ENCODE data around the gene SYT17.

Gene SYT17

GRCh38 chr16:19210968-19211367 is 42.9 kb downstream of the SYT17 start:
- Histone ChIP-seq H3K9me3 (ENCODE audit: control insufficient read depth in 5 of 5, low read length in 5 of 5) (peaks cover 0 to 7% (median 0%) of the 10 kb centered on the region in 5 donors), H3K9ac (ENCODE audit: low read length in 5 of 5) (no peak overlapping the region), H3K36me3 (ENCODE audit: control insufficient read depth in 5 of 5, insufficient read depth in 5 of 5, low read length in 5 of 5) (no peaks in the 10 kb centered on the region), H3K27ac (ENCODE audit: low read depth, low read length) (no peak overlapping the region), H3K4me1 (ENCODE audit: control insufficient read depth in 5 of 5, insufficient read depth in 5 of 5, low read length in 5 of 5) (peaks cover 0 to 7% (median 0%) of the 10 kb centered on the region in 5 donors), H3K4me3 (ENCODE audit: low read depth in 1 of 5, low read length in 5 of 5) (no peak overlapping the region), H3K27me3 (ENCODE audit: control insufficient read depth in 5 of 5, insufficient read depth in 4 of 5, low read length in 5 of 5) (no peaks in the 10 kb centered on the region)

GRCh38 chr16:19212059-19212458 is 44.0 kb downstream of the SYT17 start:
- H3K27me3 ChIP-seq (ENCODE audit: control insufficient read depth in 5 of 5, insufficient read depth in 4 of 5, low read length in 5 of 5), result no peaks in the 10 kb centered on the region
- H3K9me3 ChIP-seq (ENCODE audit: control insufficient read depth in 5 of 5, low read length in 5 of 5), result peaks cover 0 to 7% (median 0%) of the 10 kb centered on the region in 5 donors
- H3K9ac ChIP-seq (ENCODE audit: low read length in 5 of 5), result no peak overlapping the region
- H3K36me3 ChIP-seq (ENCODE audit: control insufficient read depth in 5 of 5, insufficient read depth in 5 of 5, low read length in 5 of 5), result no peaks in the 10 kb centered on the region
- peaks cover 0 to 7% (median 0%) of the 10 kb centered on the region in 5 donors for H3K4me1 ChIP-seq (ENCODE audit: control insufficient read depth in 5 of 5, insufficient read depth in 5 of 5, low read length in 5 of 5)
- no peak overlapping the region for H3K4me3 ChIP-seq (ENCODE audit: low read depth in 1 of 5, low read length in 5 of 5)
- H3K27ac ChIP-seq (ENCODE audit: low read depth, low read length), result no peak overlapping the region

- Histone ChIP-seq H3K9me3 (ENCODE audit: control insufficient read depth in 5 of 5, low read length in 5 of 5) (peaks cover 0 to 7% (median 0%) of the 10 kb centered on the region in 5 donors), H3K4me1 (ENCODE audit: control insufficient read depth in 5 of 5, insufficient read depth in 5 of 5, low read length in 5 of 5) (peaks cover 0 to 7% (median 0%) of the 10 kb centered on the region in 5 donors), H3K9ac (ENCODE audit: low read length in 5 of 5) (no peak overlapping the region), H3K27ac (ENCODE audit: low read depth, low read length) (no peak overlapping the region), H3K27me3 (ENCODE audit: control insufficient read depth in 5 of 5, insufficient read depth in 4 of 5, low read length in 5 of 5) (no peaks in the 10 kb centered on the region), H3K4me3 (ENCODE audit: low read depth in 1 of 5, low read length in 5 of 5) (no peak overlapping the region), H3K36me3 (ENCODE audit: control insufficient read depth in 5 of 5, insufficient read depth in 5 of 5, low read length in 5 of 5) (no peaks in the 10 kb centered on the region)
Observed at GRCh38 chr16:19213885-19214284, 45.8 kb downstream of the SYT17 start.

GRCh38 chr16:19215705-19216104 is 47.7 kb downstream of the SYT17 start:
- Histone ChIP-seq H3K27me3 (ENCODE audit: control insufficient read depth in 5 of 5, insufficient read depth in 4 of 5, low read length in 5 of 5) (no peaks in the 10 kb centered on the region), H3K27ac (ENCODE audit: low read depth, low read length) (no peak overlapping the region), H3K9me3 (ENCODE audit: control insufficient read depth in 5 of 5, low read length in 5 of 5) (peaks cover 0 to 7% (median 0%) of the 10 kb centered on the region in 5 donors), H3K4me1 (ENCODE audit: control insufficient read depth in 5 of 5, insufficient read depth in 5 of 5, low read length in 5 of 5) (peaks cover 0 to 7% (median 0%) of the 10 kb centered on the region in 5 donors), H3K4me3 (ENCODE audit: low read depth in 1 of 5, low read length in 5 of 5) (no peak overlapping the region), H3K36me3 (ENCODE audit: control insufficient read depth in 5 of 5, insufficient read depth in 5 of 5, low read length in 5 of 5) (no peaks in the 10 kb centered on the region), H3K9ac (ENCODE audit: low read length in 5 of 5) (no peak overlapping the region)

- Histone ChIP-seq H3K27me3 (ENCODE audit: control insufficient read depth in 5 of 5, insufficient read depth in 4 of 5, low read length in 5 of 5) (no peaks in the 10 kb centered on the region), H3K36me3 (ENCODE audit: control insufficient read depth in 5 of 5, insufficient read depth in 5 of 5, low read length in 5 of 5) (no peaks in the 10 kb centered on the region), H3K27ac (ENCODE audit: low read depth, low read length) (no peak overlapping the region), H3K4me3 (ENCODE audit: low read depth in 1 of 5, low read length in 5 of 5) (no peak overlapping the region), H3K9ac (ENCODE audit: low read length in 5 of 5) (no peak overlapping the region), H3K4me1 (ENCODE audit: control insufficient read depth in 5 of 5, insufficient read depth in 5 of 5, low read length in 5 of 5) (no peaks in the 10 kb centered on the region), H3K9me3 (ENCODE audit: control insufficient read depth in 5 of 5, low read length in 5 of 5) (peaks cover 0 to 8% (median 0%) of the 10 kb centered on the region in 5 donors)
Observed at GRCh38 chr16:19218581-19218980, 50.5 kb downstream of the SYT17 start.

GRCh38 chr16:19219836-19220235 is 51.8 kb downstream of the SYT17 start:
- Histone ChIP-seq H3K9ac (ENCODE audit: low read length in 5 of 5) (no peak overlapping the region), H3K4me1 (ENCODE audit: control insufficient read depth in 5 of 5, insufficient read depth in 5 of 5, low read length in 5 of 5) (no peaks in the 10 kb centered on the region), H3K9me3 (ENCODE audit: control insufficient read depth in 5 of 5, low read length in 5 of 5) (peaks cover 0 to 11% (median 0%) of the 10 kb centered on the region in 5 donors), H3K4me3 (ENCODE audit: low read depth in 1 of 5, low read length in 5 of 5) (no peak overlapping the region), H3K27ac (ENCODE audit: low read depth, low read length) (no peak overlapping the region), H3K36me3 (ENCODE audit: control insufficient read depth in 5 of 5, insufficient read depth in 5 of 5, low read length in 5 of 5) (peaks cover 0 to 5% (median 2%) of the 10 kb centered on the region in 5 donors), H3K27me3 (ENCODE audit: control insufficient read depth in 5 of 5, insufficient read depth in 4 of 5, low read length in 5 of 5) (no peaks in the 10 kb centered on the region)

GRCh38 chr16:19223235-19224170 is 55.5 kb downstream of the SYT17 start:
- H3K36me3 ChIP-seq (ENCODE audit: control insufficient read depth in 5 of 5, insufficient read depth in 5 of 5, low read length in 5 of 5), result peaks cover 6 to 30% (median 20%) of the 10 kb centered on the region in 5 donors
- no peak overlapping the region for H3K27ac ChIP-seq (ENCODE audit: low read depth, low read length)
- no peak overlapping the region for H3K4me3 ChIP-seq (ENCODE audit: low read depth in 1 of 5, low read length in 5 of 5)
- peaks cover 0 to 25% (median 7%) of the 10 kb centered on the region in 5 donors for H3K9me3 ChIP-seq (ENCODE audit: control insufficient read depth in 5 of 5, low read length in 5 of 5)
- no peak overlapping the region for H3K9ac ChIP-seq (ENCODE audit: low read length in 5 of 5)
- H3K4me1 ChIP-seq (ENCODE audit: control insufficient read depth in 5 of 5, insufficient read depth in 5 of 5, low read length in 5 of 5), result no peaks in the 10 kb centered on the region
- no peaks in the 10 kb centered on the region for H3K27me3 ChIP-seq (ENCODE audit: control insufficient read depth in 5 of 5, insufficient read depth in 4 of 5, low read length in 5 of 5)

- Histone ChIP-seq H3K27ac (ENCODE audit: low read depth, low read length) (no peak overlapping the region), H3K4me3 (ENCODE audit: low read depth in 1 of 5, low read length in 5 of 5) (no peak overlapping the region), H3K27me3 (ENCODE audit: control insufficient read depth in 5 of 5, insufficient read depth in 4 of 5, low read length in 5 of 5) (no peaks in the 10 kb centered on the region), H3K9ac (ENCODE audit: low read length in 5 of 5) (no peak overlapping the region), H3K36me3 (ENCODE audit: control insufficient read depth in 5 of 5, insufficient read depth in 5 of 5, low read length in 5 of 5) (peaks cover 6 to 31% (median 20%) of the 10 kb centered on the region in 5 donors), H3K9me3 (ENCODE audit: control insufficient read depth in 5 of 5, low read length in 5 of 5) (peaks cover 0 to 25% (median 7%) of the 10 kb centered on the region in 5 donors), H3K4me1 (ENCODE audit: control insufficient read depth in 5 of 5, insufficient read depth in 5 of 5, low read length in 5 of 5) (no peaks in the 10 kb centered on the region)
Observed at GRCh38 chr16:19225651-19226050, 57.6 kb downstream of the SYT17 start.

GRCh38 chr16:19227643-19228042 is 59.6 kb downstream of the SYT17 start:
- no peak overlapping the region for H3K27ac ChIP-seq (ENCODE audit: low read depth, low read length)
- H3K4me1 ChIP-seq (ENCODE audit: control insufficient read depth in 5 of 5, insufficient read depth in 5 of 5, low read length in 5 of 5), result no peaks in the 10 kb centered on the region
- peaks cover 6 to 31% (median 20%) of the 10 kb centered on the region in 5 donors for H3K36me3 ChIP-seq (ENCODE audit: control insufficient read depth in 5 of 5, insufficient read depth in 5 of 5, low read length in 5 of 5)
- no peak overlapping the region for H3K9ac ChIP-seq (ENCODE audit: low read length in 5 of 5)
- H3K4me3 ChIP-seq (ENCODE audit: low read depth in 1 of 5, low read length in 5 of 5), result no peak overlapping the region
- H3K27me3 ChIP-seq (ENCODE audit: control insufficient read depth in 5 of 5, insufficient read depth in 4 of 5, low read length in 5 of 5), result no peaks in the 10 kb centered on the region
- peaks cover 0 to 25% (median 7%) of the 10 kb centered on the region in 5 donors for H3K9me3 ChIP-seq (ENCODE audit: control insufficient read depth in 5 of 5, low read length in 5 of 5)

GRCh38 chr16:19228052-19228451 is 60.0 kb downstream of the SYT17 start:
- Histone ChIP-seq H3K27ac (ENCODE audit: low read depth, low read length) (no peak overlapping the region), H3K9me3 (ENCODE audit: control insufficient read depth in 5 of 5, low read length in 5 of 5) (peaks cover 0 to 21% (median 7%) of the 10 kb centered on the region in 5 donors), H3K4me3 (ENCODE audit: low read depth in 1 of 5, low read length in 5 of 5) (no peak overlapping the region), H3K36me3 (ENCODE audit: control insufficient read depth in 5 of 5, insufficient read depth in 5 of 5, low read length in 5 of 5) (peaks cover 6 to 31% (median 20%) of the 10 kb centered on the region in 5 donors), H3K4me1 (ENCODE audit: control insufficient read depth in 5 of 5, insufficient read depth in 5 of 5, low read length in 5 of 5) (no peaks in the 10 kb centered on the region), H3K9ac (ENCODE audit: low read length in 5 of 5) (no peak overlapping the region), H3K27me3 (ENCODE audit: control insufficient read depth in 5 of 5, insufficient read depth in 4 of 5, low read length in 5 of 5) (no peaks in the 10 kb centered on the region)

Measured in subcutaneous abdominal adipose tissue (tissue), 5 donors.